AG04450 (cell line): Measurements from ENCODE around the gene ZNF408. TPM values are rescaled to one million over a fixed set of nuclear protein-coding genes. Genes with fewer than 3 reads are reported as not detected.

Experiments used
- CTCF ChIA-PET: fragments of 300-600, 350-600 bp; formaldehyde crosslinking; extraction: SDS; loops from one replicate; lab custom pipeline; 2022; ENCODE audit warnings: antibody characterized with exemption, inconsistent platforms; lab: Charles Lee
- POLR2A ChIA-PET: fragments of 350-600 bp; formaldehyde crosslinking; extraction: SDS; loops from one replicate; lab custom pipeline; 2021; ENCODE audit warnings: antibody characterized with exemption, inconsistent platforms; lab: Yijun Ruan, JAX
- DNase-seq: peaks from one replicate; pipeline ENCODE4 v3.0.0-alpha.2; 2011; ENCODE audit warnings: low read depth, low spot score
- H3K27ac ChIP-seq: one replicate; pipeline ENCODE4 v1.5.1; 2012; ENCODE audit warnings: low read depth, low read length, control low read depth
- H3K27me3 ChIP-seq: one replicate; pipeline ENCODE4 v1.6.0; 2012; ENCODE audit warnings: low read length; ENCODE audit not compliant: control insufficient read depth, insufficient read depth
- H3K4me3 ChIP-seq: 2 replicates; pipeline ENCODE4 v1.5.1; 2011; ENCODE audit warnings: mild to moderate bottlenecking, low read depth, low read length, control low read depth
- H3K9me3 ChIP-seq: 2 replicates; pipeline ENCODE4 v1.5.1; 2012; ENCODE audit warnings: low read length; ENCODE audit not compliant: control insufficient read depth, insufficient read depth
- CTCF ChIP-seq: IDR thresholded peaks from 2 replicates; pipeline ENCODE4 v1.5.1; 2011; ENCODE audit warnings: low read depth, low read length, control low read depth, inconsistent platforms
- polyA plus RNA-seq: library from polyadenylated mRNA; depleted of rRNA; stranded (reverse); fragments of >200 nt; gene quantifications from 2 replicates; pipeline ENCODE4 v1.2.3, GENCODE V29; 2011

ZNF408 gene
- polyA plus RNA-seq, 1 experiment: 4.9 TPM

- DNase-seq: no peak
- H3K4me3 ChIP-seq: no peak overlapping the region
- no peak for TF ChIP-seq CTCF
- POLR2A ChIA-PET: no interaction called here
- no peaks in the 10 kb centered on the region for H3K27me3 ChIP-seq
- no peak overlapping the region for H3K27ac ChIP-seq
- CTCF ChIA-PET: interaction anchor here (0.6 kb wide), 1 partner anchor 200 kb away, joined by 3 read pairs; no protein-coding TSS in a partner anchor
- no peaks in the 10 kb centered on the region for H3K9me3 ChIP-seq
Measured at GRCh38 chr11:46690702-46691101, 10.1 kb upstream of the ZNF408 start.

GRCh38 chr11:46692450-46692849 lies 8.4 kb upstream of the ZNF408 start:
- TF ChIP-seq CTCF: no peak
- POLR2A ChIA-PET: interaction anchor here (0.6 to 0.8 kb wide), 2 partner anchors 8 to 155 kb away, joined by 3 to 8 read pairs; no protein-coding TSS in a partner anchor
- CTCF ChIA-PET: no interaction called here
- Histone ChIP-seq H3K9me3 (no peaks in the 10 kb centered on the region), H3K27ac (no peak overlapping the region), H3K4me3 (no peak overlapping the region), H3K27me3 (no peaks in the 10 kb centered on the region)
- DNase-seq: no peak

- Histone ChIP-seq H3K27me3 (no peaks in the 10 kb centered on the region), H3K27ac (no peak overlapping the region), H3K9me3 (no peaks in the 10 kb centered on the region), H3K4me3 (no peak overlapping the region)
- no peak for TF ChIP-seq CTCF
- ChIA-PET POLR2A (no interaction called here), CTCF (no interaction called here)
- no peak for DNase-seq
Measured at GRCh38 chr11:46693597-46694012, 7.2 kb upstream of the ZNF408 start.

- H3K9me3 ChIP-seq: no peaks in the 10 kb centered on the region
- CTCF ChIA-PET: interaction anchor here (0.7 kb wide), 1 partner anchor 204 kb away, joined by 5 read pairs; no protein-coding TSS in a partner anchor
- DNase-seq: no peak
- H3K27me3 ChIP-seq: no peaks in the 10 kb centered on the region
- no peak for TF ChIP-seq CTCF
- no peak overlapping the region for H3K4me3 ChIP-seq
- H3K27ac ChIP-seq: peak overlapping the region; percentile 21
- POLR2A ChIA-PET: no interaction called here
Measured at GRCh38 chr11:46694072-46694471, 6.8 kb upstream of the ZNF408 start.

- Histone ChIP-seq H3K27me3 (no peaks in the 10 kb centered on the region), H3K9me3 (no peaks in the 10 kb centered on the region), H3K4me3 (no peak overlapping the region), H3K27ac (no peak overlapping the region)
- ChIA-PET CTCF (interaction anchor here (0.7 kb wide), 1 partner anchor 204 kb away, joined by 5 read pairs; no protein-coding TSS in a partner anchor), POLR2A (no interaction called here)
- no peak for DNase-seq
- TF ChIP-seq CTCF: no peak
Measured at GRCh38 chr11:46694607-46695006, 6.2 kb upstream of the ZNF408 start.
